HG03159 (cell line): Measurements from ENCODE around the gene TERB2.
"Not testable (repeated sequence)": the region's sequence is repeated elsewhere in the genome, so short reads cannot be mapped to it uniquely, and the experiment has no call there.

Experiments
- ATAC-seq: cut with Tn5 transposase; IDR thresholded peaks from one replicate; pipeline ENCODE4 v1.9.1; 2021; ENCODE audit warnings: mild to moderate bottlenecking, moderate library complexity; ENCODE audit not compliant: unreplicated experiment

Gene TERB2

GRCh38 chr15:45001180-45001579 is 44.7 kb downstream of the TERB2 start:
- ATAC-seq = not testable (repeated sequence)

- ATAC-seq = not testable (repeated sequence)
These were observed 47.4 kb downstream of the TERB2 start for GRCh38 chr15:45003731-45004410.

- not testable (repeated sequence) for ATAC-seq
These were observed 48.2 kb downstream of the TERB2 start for GRCh38 chr15:45004590-45005175.

DNA sequence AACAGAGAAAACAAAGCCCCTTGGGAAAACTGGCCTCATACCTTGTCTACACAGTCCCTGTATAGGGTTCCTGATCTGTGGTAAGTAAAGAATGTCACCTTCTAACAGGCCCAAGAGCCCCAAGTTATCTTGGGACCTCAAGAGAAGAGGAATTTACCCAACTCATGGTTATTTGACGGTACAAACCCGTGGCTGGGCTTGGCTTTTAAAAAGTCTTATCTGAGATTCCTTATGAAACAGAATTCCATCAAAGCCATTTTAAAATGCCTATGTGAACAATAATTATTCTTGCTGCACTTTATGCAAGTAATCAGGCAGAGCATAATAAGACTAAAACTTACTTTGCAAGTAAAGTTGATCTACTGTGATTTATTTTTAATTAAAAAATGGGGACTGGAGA is 52.6 kb downstream of the TERB2 start:
- ATAC-seq = no peak

DNA sequence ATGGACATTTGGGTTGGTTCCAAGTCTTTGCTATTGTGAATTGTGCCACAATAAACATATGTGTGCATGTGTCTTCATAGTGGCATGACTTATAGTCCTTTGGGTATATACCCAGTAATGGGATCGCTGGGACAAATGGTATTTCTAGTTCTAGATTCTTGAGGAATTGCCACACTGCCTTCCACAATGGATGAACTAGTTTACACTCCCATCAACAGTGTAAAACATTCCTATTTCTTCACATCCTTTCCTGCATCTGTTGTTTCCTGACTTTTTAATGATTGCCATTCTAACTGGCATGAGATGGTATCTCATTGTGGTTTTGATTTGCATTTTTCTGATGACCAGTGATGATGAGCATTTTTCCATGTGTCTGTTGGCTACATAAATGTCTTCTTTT is 58.6 kb downstream of the TERB2 start:
- not testable (repeated sequence) for ATAC-seq

DNA sequence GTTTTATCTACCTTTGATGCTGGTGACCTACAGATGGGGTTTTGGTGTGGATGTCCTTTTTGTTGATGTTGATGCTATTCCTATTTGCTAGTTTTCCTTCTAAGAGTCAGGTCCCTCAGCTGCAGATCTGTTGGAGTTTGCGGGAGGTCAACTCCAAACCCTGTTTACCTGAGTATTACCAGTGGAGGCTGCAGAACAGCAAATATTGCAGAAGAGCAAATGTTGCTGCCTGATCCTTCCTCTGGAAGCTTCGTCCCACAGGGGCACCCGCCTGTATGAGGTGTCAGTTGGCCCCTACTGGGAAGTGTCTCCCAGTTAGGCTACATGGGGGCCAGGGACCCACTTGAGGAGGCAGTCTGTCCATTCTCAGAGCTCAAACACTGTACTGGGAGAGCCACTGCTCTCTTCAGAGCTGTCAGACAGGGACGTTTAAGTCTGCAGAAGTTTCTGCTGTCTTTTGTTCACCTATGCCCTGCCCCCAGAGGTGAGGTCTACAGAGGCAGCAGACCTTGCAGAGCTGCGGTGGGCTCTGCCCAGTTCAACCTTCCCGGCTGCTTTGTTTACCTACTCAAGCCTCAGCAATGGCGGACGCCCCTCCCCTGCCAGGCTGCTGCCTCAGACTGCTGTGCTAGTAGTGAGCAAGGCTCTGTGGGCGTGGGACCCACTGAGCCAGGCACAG is 63.9 kb downstream of the TERB2 start:
- not testable (repeated sequence) for ATAC-seq

- ATAC-seq = not testable (repeated sequence)
These were observed 64.4 kb downstream of the TERB2 start for GRCh38 chr15:45020901-45021259.

DNA sequence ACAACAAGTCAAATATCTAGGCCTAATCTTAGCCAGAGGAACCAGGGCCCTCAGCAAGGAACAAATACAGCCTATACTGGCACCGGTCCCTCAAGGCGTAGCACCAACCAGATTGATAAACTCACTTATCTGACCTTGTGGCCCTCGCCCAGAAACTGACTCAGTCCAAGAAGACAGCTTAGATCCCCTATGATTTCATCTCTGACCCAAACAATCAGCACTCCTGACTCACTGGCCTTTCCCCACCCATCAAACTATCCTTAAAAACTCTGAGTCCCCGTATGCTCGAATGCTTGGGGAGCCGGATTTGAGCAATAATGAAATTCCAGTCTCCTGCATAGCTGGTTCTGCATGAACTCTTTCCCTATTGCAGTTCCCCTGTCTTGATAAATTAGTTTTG is 64.9 kb downstream of the TERB2 start:
- ATAC-seq = no peak

DNA sequence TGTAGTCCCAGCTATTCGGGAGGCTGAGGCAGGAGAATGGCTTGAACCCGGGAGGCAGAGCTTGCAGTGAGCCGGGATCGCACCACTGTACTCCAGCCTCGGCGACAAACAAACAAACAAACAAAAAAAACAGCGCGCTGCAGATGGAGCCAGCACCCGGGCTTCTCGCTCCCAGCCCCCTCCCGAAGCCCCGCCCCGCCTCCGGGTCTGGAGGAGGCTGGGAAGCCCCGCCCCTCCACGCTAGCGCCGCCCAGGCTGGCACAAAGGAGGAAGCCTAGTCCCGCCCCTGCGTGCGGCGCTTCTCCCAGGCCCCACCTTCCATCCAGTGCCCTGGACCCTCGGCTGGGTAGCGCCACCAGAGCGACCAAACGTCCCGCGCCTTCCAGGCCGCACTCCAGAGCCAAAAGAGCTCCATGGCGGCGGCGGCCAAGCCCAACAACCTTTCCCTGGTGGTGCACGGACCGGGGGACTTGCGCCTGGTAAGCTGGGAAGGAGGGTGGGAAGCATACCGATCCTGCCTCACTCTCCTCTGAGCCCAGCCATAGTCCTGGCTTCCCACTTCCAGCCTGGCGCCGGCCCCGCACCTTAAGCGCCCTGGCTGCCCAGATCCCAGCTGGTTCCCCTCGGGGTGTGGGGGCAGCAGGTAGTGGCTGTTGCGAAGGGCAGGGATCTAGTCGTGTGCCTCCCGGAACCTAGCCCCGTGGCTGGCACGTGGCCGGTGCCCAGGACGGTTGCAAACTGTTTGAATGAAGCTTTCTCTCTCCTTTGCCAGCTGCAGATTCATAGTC is 66.6 kb downstream of the TERB2 start, which contains the start of gene SORD:
Gene SORD (plus strand): TSS at position 325 of the 788 bp plus-strand sequence. CDS start 89 bp downstream, at position 414.
- ATAC-seq = peak; percentile 95

GRCh38 chr15:45023659-45024225 is 67.3 kb downstream of the TERB2 start:
- no peak for ATAC-seq

DNA sequence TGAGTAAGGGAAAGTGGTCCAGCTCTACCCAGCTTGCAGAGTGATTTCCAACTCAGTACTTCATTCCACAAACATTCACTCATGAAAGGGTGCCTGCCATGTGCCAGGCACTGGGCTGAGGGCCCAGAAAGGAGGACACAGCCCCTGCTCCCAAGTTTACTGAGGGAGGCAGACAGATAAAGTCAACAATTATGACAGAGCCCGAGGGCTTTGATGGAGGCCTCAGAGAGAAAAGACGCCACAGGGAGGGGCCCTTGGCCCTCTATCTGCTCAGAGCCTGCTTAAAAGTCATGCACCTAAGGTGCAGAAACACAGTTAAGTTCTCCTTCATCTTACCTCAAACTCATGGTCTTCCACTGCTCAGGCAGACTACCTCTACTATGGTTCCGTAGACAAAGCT is 68.2 kb downstream of the TERB2 start:
- not testable (repeated sequence) for ATAC-seq

- not testable (repeated sequence) for ATAC-seq
These were observed 69.1 kb downstream of the TERB2 start for GRCh38 chr15:45025627-45026026.

GRCh38 chr15:45026651-45027190 is 70.2 kb downstream of the TERB2 start:
- no peak for ATAC-seq

GRCh38 chr15:45027220-45027619 is 70.7 kb downstream of the TERB2 start:
- ATAC-seq = no peak
